DMS53 treated with DMSO at 0.1 percent for 48 hours (cell line): Measurements from ENCODE around the gene ZFPM1.
"Not testable (repeated sequence)": the region's sequence is repeated elsewhere in the genome, so short reads cannot be mapped to it uniquely, and the experiment has no call there.

ENCODE experiments used
- DNase-seq: peaks from one replicate; lab custom pipeline; 2025; ENCODE audit not compliant: unreplicated experiment; lab: John Stamatoyannopoulos, UW

ZFPM1 gene

GRCh38 chr16:88478889-88479792 is 26.1 kb downstream of the ZFPM1 start:
- no peak for DNase-seq

DNA sequence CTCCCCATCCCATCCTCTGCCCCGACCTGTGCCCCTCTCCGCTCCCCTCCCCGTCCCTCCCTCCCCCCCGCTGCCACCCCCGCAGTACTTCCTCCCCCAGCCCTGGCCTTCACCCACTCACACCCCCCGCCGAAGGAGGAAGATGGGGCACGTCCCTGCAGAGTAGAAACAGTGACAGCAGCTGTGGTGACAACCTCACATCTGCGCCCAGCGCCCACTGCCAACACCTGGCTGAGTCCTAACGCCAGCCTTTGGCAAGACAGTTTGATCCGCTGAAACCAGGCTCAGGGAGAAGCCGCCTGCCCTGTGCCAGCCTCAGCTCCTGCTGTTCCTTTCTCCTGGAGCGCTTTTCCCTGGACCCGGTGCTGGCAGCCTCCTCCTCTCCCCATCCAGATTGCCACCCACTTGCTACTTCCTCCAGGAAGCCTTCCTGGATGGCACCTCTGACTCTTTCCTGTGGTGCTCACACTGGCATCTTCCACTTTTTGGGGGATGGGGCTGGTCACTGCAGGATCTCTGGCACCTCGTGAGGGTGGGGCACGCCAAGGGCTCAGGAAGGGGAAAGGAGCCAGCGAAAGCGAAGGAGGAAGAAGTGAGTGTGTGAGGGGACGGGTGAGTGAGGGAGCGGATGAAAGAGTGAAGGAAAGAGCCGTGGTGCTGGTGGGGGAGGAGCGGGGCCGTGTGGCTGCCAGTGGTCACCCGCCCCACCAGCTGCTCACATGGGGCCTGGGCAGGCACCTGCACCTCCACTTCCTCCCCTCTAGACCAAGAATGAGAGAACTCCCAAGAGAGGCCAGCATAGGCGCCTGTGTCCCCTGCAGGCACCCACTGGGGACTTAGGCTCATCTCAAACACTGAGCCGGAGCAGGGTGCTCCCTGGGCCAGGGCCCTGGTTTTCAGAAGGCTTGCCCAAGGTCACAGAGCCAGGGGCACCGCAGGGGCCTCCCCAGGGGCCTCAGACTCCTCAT is 27.0 kb downstream of the ZFPM1 start:
- DNase-seq, result no peak

DNA sequence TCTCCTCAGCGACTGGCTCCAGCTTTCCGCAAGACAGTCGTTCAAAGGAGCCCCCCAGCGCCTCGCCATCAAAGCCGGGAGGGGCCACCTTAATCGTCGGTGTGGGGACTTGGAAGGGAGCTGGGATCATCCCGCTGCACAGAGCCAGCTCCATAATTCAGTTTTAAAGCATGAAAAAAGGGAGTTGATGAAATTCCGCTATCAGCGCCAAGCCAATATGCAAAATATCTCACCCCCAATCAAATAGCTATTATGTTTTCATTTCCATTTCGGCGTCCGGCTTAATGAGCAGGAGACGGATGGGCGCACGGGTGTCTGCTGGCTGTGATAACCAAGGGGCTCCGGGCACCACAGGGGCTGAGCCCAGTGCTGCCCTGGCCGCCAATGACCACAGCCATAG is 27.7 kb downstream of the ZFPM1 start:
- no peak for DNase-seq

GRCh38 chr16:88481851-88482250 is 28.8 kb downstream of the ZFPM1 start:
- DNase-seq, result no peak

- no peak for DNase-seq
These were observed 29.7 kb downstream of the ZFPM1 start for GRCh38 chr16:88482630-88483391.

DNA sequence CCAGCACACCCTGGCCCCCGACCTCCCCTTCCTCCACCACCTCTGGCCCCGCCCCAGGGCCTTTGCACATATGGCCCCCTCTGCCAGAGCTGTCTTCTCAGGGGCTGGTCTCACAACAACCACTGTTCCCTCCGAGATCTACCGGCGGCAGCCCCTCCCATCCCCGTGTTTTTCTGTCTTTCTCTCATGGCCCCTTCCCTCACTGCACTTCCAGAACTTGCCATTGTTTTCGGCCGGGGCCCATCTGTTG is 30.2 kb downstream of the ZFPM1 start:
- no peak for DNase-seq

DNA sequence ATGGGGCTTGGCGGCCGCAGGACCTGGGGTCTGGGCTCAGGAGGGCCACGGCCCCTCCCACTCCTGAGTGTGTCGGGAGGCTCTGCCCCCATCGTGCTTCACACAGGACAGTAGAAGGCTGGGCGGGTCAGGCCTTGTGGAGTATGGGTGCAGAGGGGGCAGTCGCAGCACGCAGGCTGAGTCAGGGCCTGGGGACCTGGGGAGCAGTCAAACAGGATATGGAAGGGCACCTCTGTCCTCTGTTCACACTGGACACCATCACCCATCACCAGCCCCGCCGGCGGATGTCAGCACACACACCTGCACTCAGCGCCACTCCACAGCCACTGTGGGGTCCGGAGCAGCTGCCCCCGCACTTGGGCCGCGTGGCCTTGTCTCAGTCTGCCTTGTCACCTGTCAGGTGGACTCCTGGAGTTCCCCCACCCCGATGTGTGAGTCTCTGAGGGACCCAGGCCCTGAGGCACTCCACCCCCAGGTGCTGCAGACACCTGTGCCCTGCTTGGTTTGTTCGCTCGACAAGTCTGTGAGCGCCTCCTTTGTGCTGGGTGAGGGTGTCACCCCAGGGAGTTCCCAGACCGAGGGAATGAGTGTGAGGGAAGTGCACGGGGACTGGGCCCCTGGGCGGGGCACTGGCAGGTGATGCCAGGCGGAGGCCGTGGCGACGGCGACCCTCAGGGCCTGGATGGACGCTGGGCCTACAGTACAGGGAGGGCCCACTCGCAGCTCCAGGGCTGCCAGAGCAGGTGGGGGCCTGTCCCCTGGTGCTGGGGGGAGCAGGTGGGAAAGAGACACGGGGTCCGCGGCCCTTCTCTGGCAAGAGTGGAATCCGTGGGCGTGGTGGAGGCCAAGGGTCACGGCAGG is 31.7 kb downstream of the ZFPM1 start:
- no peak for DNase-seq

DNA sequence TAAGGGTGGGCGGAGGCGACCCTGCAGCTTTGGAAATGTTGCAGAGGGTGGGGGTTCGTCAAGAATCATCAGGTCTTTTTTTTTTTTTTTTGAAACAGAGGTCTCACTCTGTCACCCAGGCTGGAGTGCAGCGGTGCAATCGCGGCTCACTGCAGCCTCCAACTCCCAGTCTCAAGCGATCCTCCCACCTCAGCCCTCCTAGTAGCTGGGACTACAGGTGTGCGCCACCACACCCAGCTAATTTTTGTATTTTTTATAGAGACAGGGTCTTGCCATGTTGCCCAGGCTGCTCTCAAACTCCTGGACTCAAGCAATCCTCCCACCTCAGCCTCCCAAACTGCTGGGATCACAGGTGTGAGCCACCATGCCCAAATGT is 32.3 kb downstream of the ZFPM1 start:
- DNase-seq, result not testable (repeated sequence)

DNA sequence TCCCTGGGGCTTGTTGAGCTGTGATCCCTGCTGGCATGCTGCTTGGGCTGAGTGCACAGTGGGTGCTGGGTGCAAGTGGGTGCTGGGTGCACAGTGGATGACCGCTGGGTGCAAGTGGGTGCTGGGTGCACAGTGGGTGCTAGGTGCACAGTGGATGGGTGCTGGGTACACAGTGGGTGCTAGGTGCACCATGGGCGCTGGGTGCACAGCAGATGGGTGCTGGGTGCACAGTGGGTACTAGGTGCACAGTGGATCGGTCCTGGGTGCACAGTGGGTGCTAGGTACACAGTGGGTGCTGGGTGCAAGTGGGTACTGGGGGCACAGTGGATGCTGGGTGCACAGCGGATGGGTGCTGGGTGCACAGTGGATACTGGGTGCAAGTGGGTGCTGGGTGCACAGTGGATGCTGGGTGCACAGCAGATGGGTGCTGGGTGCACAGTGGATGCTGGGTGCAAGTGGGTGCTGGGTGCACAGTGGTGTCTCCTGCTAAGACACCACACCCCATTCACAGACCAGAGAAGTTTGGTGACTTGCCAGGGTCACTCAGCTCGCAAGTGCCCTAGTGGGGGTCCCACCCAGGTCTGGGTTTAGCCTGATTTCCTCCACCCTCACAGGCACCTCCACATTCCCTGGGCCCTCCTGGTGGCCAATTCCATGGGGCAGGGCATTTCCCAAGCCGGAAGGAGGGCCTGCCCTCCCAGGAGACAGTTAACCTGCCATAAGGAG is 33.5 kb downstream of the ZFPM1 start:
- DNase-seq, result no peak

GRCh38 chr16:88487124-88487432 is 34.0 kb downstream of the ZFPM1 start:
- DNase-seq, result no peak

DNA sequence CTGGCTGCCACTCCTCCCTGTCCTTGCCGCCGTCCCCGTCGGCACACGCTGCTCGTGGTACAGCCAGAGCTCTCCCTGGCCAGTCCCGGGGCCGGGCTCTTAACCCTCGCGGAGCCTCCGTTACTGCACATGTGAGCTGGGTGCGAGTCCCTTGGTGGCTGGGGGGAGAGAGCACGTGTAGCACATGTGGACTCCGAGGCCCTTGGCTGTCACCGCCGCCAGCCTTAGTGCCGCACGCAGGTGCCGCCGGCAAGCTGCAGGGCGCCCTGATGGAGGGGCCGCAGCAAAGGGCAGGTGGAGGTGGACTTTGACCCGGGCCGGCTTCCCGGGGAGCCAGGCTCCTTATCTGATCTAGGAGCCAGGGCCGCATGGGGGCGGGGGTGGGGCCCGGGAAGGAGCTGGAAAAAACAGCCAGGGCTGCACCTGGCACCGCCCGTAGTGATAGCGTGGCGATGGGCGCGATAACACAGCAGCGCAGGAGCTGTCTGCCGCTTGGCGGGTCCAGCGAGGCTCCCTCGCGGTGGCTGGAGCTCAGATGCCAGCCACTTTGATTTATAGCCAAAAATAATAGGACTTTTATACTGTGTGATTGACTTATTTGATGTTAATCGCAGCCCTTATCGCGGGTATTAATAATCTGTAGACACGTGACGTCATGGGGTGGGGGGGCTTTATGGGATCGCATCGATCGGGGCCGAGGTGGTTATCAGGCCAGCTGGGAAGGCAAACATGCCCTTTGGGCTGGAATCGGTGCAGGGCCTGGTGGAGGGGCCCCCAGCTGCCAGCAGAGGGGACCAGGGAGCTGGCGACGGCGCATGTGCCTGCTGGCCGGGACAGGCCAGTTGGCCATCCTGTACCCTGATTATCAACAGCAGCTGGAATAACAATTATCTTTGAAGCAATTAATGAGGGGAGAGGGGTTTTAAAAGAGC is 35.1 kb downstream of the ZFPM1 start:
- DNase-seq, result peak; percentile 17

GRCh38 chr16:88489163-88489741 is 36.2 kb downstream of the ZFPM1 start:
- no peak for DNase-seq

DNA sequence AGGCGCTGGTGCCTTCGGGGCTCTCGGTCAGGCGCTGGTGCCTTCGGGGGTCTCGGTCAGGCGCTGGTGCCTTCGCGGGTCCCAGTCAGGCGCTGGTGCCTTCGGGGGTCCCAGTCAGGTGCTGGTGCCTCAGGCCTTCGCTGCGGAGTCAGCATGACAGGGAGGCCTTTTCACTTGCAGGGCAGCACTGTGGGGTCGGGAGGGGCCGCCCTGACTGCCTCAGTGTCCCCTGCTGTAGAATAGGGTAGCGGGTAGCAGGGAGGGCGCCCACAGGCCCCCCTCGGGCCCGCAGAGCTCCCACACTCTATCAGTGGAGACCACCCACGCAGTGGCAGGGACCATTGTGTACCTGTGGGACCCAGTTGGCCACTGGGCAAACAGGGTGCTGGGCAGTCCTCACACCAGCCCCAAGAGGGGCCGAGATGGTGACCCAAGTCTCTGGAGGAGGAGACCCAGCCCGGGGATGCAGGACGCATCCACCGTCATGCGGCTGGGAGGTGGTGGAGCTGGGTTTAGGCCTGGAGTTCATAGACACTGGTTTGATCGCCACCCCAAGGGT is 38.0 kb downstream of the ZFPM1 start:
- DNase-seq, result no peak

GRCh38 chr16:88491560-88492310 is 38.7 kb downstream of the ZFPM1 start:
- DNase-seq, result no peak

DNA sequence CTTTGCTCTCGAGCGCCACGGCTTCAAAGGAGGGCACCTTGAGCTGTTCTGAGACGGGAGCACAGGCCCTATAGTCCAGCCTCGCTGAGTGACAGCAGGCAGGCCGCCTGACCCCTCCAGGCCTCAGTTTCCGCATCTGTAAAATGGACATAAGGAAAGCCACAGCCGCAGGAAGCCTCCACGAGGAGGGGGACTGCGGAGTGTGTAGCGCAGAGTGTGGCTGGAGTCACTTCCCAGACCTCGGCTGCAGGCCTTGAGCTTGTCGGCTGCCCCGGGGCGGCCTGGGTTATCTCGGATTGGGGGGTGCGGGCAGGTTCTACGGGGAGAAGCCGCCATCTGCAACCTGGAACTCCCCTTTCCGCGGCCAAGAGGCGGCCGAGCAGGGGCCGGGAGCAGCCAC is 40.8 kb downstream of the ZFPM1 start:
- no peak for DNase-seq

GRCh38 chr16:88494335-88495154 is 41.5 kb downstream of the ZFPM1 start:
- no peak for DNase-seq
